B cell (primary cell): ENCODE results near the gene RGP1. TPM values are rescaled to one million over a fixed set of nuclear protein-coding genes. Genes with fewer than 3 reads are reported as not detected.
A peak's percentile ranks its signal among the peaks of the same experiment; 100 is the strongest.

ENCODE experiments used
- ATAC-seq: fragments of 200-7000 bp; cut with Tn5 transposase; one replicate; pipeline ENCODE4 v1.10.0; 2021; ENCODE audit warnings: low read depth, mild to moderate bottlenecking, moderate number of reproducible peaks, moderate library complexity
- CTCF ChIA-PET: fragments of 350-600 bp; sonication (Branson Sonifier 250); formaldehyde crosslinking; loops from one replicate; lab custom pipeline; 2021; ENCODE audit warnings: antibody characterized with exemption, inconsistent platforms; lab: Charles Lee
- POLR2A ChIA-PET: fragments of 350-600 bp; sonication (Branson Sonifier 250); formaldehyde crosslinking; loops from one replicate; lab custom pipeline; 2021; ENCODE audit warnings: antibody characterized with exemption; lab: Charles Lee
- DNase-seq: peaks from one replicate; pipeline ENCODE4 v3.0.0; 2013
- H2AFZ ChIP-seq: 2 replicates; pipeline ENCODE4 v1.6.1; 2012; ENCODE audit warnings: mild to moderate bottlenecking, low read depth, low read length; ENCODE audit not compliant: insufficient read depth, poor library complexity, severe bottlenecking
- H3K27ac ChIP-seq, 2 donors: 1 replicate in 1 of 2; 2 replicates in 1 of 2; pipeline ENCODE4 v1.5.1; 2012 to 2013; ENCODE audit warnings: low read length in 2 of 2, mild to moderate bottlenecking in 2 of 2, moderate library complexity in 1 of 2
- H3K27me3 ChIP-seq, 4 experiments: fragments of 200-600 bp in 1 of 4; sonication (generic) in 1 of 4; replicated peaks in 1 of 4; 1 replicate in 2 of 4; 2 replicates in 2 of 4; pipeline versions ENCODE4 v1.6.1 to v1.7.0; 2013 to 2016; ENCODE audit warnings: low read length in 3 of 4, mild to moderate bottlenecking in 2 of 4, mixed read lengths in 1 of 4, moderate library complexity in 1 of 4; ENCODE audit not compliant: insufficient read depth in 4 of 4, control insufficient read depth in 3 of 4; ENCODE audit errors: control extremely low read depth in 1 of 4
- H3K36me3 ChIP-seq, 2 experiments: replicated peaks in 1 of 2; 1 replicate in 1 of 2; 2 replicates in 1 of 2; pipeline versions ENCODE4 v1.6.1 to v1.7.1; 2013; ENCODE audit warnings: low read length in 1 of 2; ENCODE audit not compliant: insufficient read depth in 2 of 2, control insufficient read depth in 1 of 2; ENCODE audit errors: control extremely low read depth in 1 of 2, extremely low read depth in 1 of 2
- H3K4me1 ChIP-seq, 2 donors: fragments of 200-600 bp in 1 of 2; sonication (generic) in 1 of 2; 1 replicate in 1 of 2; 2 replicates in 1 of 2; pipeline versions ENCODE4 v1.5.1 to v1.6.1; 2013 to 2017; ENCODE audit warnings: low read length in 2 of 2; ENCODE audit not compliant: control insufficient read depth in 2 of 2, insufficient read depth in 2 of 2
- H3K4me2 ChIP-seq: replicated peaks from 2 replicates; pipeline ENCODE3; 2012; ENCODE audit warnings: mild to moderate bottlenecking, low read depth, low read length; ENCODE audit not compliant: poor library complexity, severe bottlenecking
- H3K4me3 ChIP-seq, 5 experiments: fragments of 200-600 bp in 1 of 5; sonication (generic) in 1 of 5; 1 replicate in 3 of 5; 2 replicates in 2 of 5; pipeline versions ENCODE4 v1.5.1 to v1.7.0; 2011 to 2016; ENCODE audit warnings: low read length in 4 of 5, mild to moderate bottlenecking in 4 of 5, low read depth in 2 of 5, control low read depth in 1 of 5, moderate library complexity in 1 of 5; ENCODE audit not compliant: insufficient read depth in 1 of 5; ENCODE audit errors: control extremely low read depth in 1 of 5, extremely low read depth in 1 of 5
- H3K79me2 ChIP-seq: fragments of 200-600 bp; sonication (generic); one replicate; pipeline ENCODE4 v1.6.0; 2016; ENCODE audit warnings: low read length; ENCODE audit not compliant: control insufficient read depth, insufficient read depth
- H3K9ac ChIP-seq: fragments of 200-600 bp; sonication (generic); 2 replicates; pipeline ENCODE4 v1.6.1; 2017; ENCODE audit warnings: mild to moderate bottlenecking, low read length, moderate library complexity
- H3K9me3 ChIP-seq, 3 donors: one replicate each; pipeline versions ENCODE4 v1.6.1 to v1.7.1; 2013; ENCODE audit warnings: low read length in 2 of 3; ENCODE audit not compliant: control insufficient read depth in 2 of 3, insufficient read depth in 1 of 3; ENCODE audit errors: control extremely low read depth in 1 of 3
- H4K20me1 ChIP-seq: 2 replicates; pipeline ENCODE4 v1.6.0; 2012; ENCODE audit warnings: mild to moderate bottlenecking, low read length; ENCODE audit not compliant: insufficient read depth, control insufficient read depth, poor library complexity, severe bottlenecking
- H3K27ac Mint-ChIP-seq: one replicate; pipeline ENCODE4 v1.8.0; 2021; ENCODE audit warnings: mixed read lengths
- H3K27me3 Mint-ChIP-seq: one replicate; pipeline ENCODE4 v1.8.0; 2021; ENCODE audit warnings: mixed read lengths
- H3K4me1 Mint-ChIP-seq: one replicate; pipeline ENCODE4 v1.8.0; 2021; ENCODE audit warnings: mixed read lengths
- H3K4me3 Mint-ChIP-seq: one replicate; pipeline ENCODE4 v1.8.0; 2021; ENCODE audit warnings: mixed read lengths
- H3K9me3 Mint-ChIP-seq: one replicate; pipeline ENCODE4 v1.8.0; 2022; ENCODE audit warnings: mixed read lengths; ENCODE audit not compliant: insufficient read depth
- CTCF ChIP-seq: fragments of 200-600 bp; IDR thresholded peaks from one replicate; pipeline ENCODE4 v1.8.0; 2022; ENCODE audit warnings: antibody characterized with exemption, mild to moderate bottlenecking
- EZH2 ChIP-seq: IDR thresholded peaks from 2 replicates; pipeline ENCODE4 v1.6.1; 2012; ENCODE audit warnings: borderline replicate concordance, low read depth, mild to moderate bottlenecking, moderate library complexity, low read length; ENCODE audit not compliant: insufficient read depth, poor library complexity, severe bottlenecking
- WGBS: methylation state at CpG from one replicate; pipeline ENCODE4 v1.1.5; 2013; ENCODE audit warnings: missing lambda C conversion rate; ENCODE audit not compliant: insufficient coverage; 5-methylcytosine and 5-hydroxymethylcytosine counted together
- intact Hi-C: fragments of 100-400 bp; cut with micrococcal nuclease; formaldehyde crosslinking; loops from one replicate; pipeline ENCODE4 v1.10.0; 2022
- polyA plus RNA-seq: library from polyadenylated mRNA; depleted of rRNA; stranded (reverse); fragments of >200 nt; gene quantifications from 2 replicates; pipeline ENCODE4 v1.2.3, GENCODE V29; 2012
- total RNA-seq, 2 donors: library from RNA; stranded (reverse); fragments of 120-200 nt in 1 of 2; gene quantifications; 1 replicate in 1 of 2; 2 replicates in 1 of 2; pipeline versions ENCODE4 v1.2.3 to v1.2.4, GENCODE V29; 2013 to 2022

The RGP1 gene
- total and polyA plus RNA-seq, 2 donors (not counting 1 experiment from before 2014, with no cell fraction given), result 17.6 to 42.3 TPM

- Mint-ChIP-seq H3K9me3 (no peaks in the 10 kb centered on the region), H3K27ac (peak within 1 kb of the TSS; percentile 96), H3K4me1 (peaks cover 12% of the 10 kb centered on the region), H3K27me3 (no peaks in the 10 kb centered on the region), H3K4me3 (no peak within 1 kb of the TSS)
- ATAC-seq, result peak; percentile 87
- H3K4me1 ChIP-seq, result peaks cover 52 to 60% of the 10 kb centered on the region in 2 donors
- H3K36me3 ChIP-seq, result peaks cover 1 to 44% of the 10 kb centered on the region in 2 experiments
- CTCF ChIA-PET, result interaction anchor here (0.7 to 9.7 kb wide), 33 partner anchors 9 to 254 kb away, joined by 3 to 142 read pairs (median 6); partner anchors contain the start of genes ARHGEF39, CCDC107, GBA2 and HINT2
- H3K4me3 ChIP-seq, result peak within 1 kb of the TSS; percentile 52 to 87 (median 82)
- POLR2A ChIA-PET, result interaction anchor here (0.6 to 4.4 kb wide), 14 partner anchors 14 to 148 kb away, joined by 3 to 29 read pairs (median 5); partner anchors contain the start of genes CCDC107, GBA2, MSMP and RGP1
- H3K4me2 ChIP-seq, result peak within 1 kb of the TSS; percentile 89
- no peaks in the 10 kb centered on the region for H3K27me3 ChIP-seq
- H4K20me1 ChIP-seq, result peaks cover 37% of the 10 kb centered on the region
- no peaks in the 10 kb centered on the region for H3K9me3 ChIP-seq
- DNase-seq, result peak; percentile 98
- H3K27ac ChIP-seq, result peak within 1 kb of the TSS; percentile 69 to 92
- TF ChIP-seq EZH2 (no peak), CTCF (no peak)
- peak within 1 kb of the TSS; percentile 84 for H3K9ac ChIP-seq
- peak within 1 kb of the TSS; percentile 90 for H2AFZ ChIP-seq
- intact Hi-C loops, result loop anchor here (1.0 to 10.0 kb wide), 14 partner anchors 13 to 1915 kb away; partner anchors contain the start of genes CCDC107, CLTA, FANCG and GBA2
- peaks cover 60% of the 10 kb centered on the region for H3K79me2 ChIP-seq
- WGBS, result under 1% methylated on average over 49 of the region's 49 CpGs
These were observed 16.8 kb upstream of the RGP1 start, which contains the start of the genes CREB3 and TLN1 for GRCh38 chr9:35732185-35732799. Gene CREB3, plus strand, starts transcription at chr9:35732666. Its CDS starts 107 bp downstream, at chr9:35732773. Gene TLN1, minus strand, starts transcription at chr9:35732195. Its CDS starts 6,501 bp downstream, at chr9:35725694.
